Fibroblast of lung (primary cell): Measurements from ENCODE around the gene CCDC50.

ENCODE experiments used
- CTCF ChIP-seq, 2 donors: IDR thresholded peaks in 1 of 2; conservative IDR thresholded peaks in 1 of 2; 1 replicate in 1 of 2; 2 replicates in 1 of 2; pipeline ENCODE4 v1.5.1; 2011 to 2012; ENCODE audit warnings: low read length in 2 of 2, control low read depth in 1 of 2, inconsistent platforms in 1 of 2, low read depth in 1 of 2, mild to moderate bottlenecking in 1 of 2
- EZH2 ChIP-seq: IDR thresholded peaks from 2 replicates; pipeline ENCODE4 v1.5.1; 2012; ENCODE audit warnings: low read length, control low read depth, mild to moderate bottlenecking; ENCODE audit errors: missing control alignments

DNA sequence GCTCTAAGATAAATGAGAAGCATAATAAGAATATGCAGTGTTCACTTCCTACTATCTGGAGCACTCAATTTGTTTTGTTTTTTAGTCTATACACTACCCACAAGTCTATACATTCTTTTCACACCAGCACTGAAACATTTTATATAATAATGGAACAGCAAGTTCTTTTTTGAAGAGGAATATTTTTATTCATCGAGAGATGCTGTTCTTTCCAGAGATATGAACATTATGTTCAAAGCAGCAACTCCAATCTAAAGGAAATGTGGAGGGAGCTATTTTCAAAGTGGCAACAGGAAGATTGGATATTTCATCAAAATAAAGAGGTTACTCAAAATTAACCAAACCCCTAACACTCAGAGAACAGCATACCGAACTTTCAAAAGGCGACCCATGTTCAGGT lies 115.4 kb downstream of the CCDC50 start:
- TF ChIP-seq CTCF (conservative IDR thresholded peaks at IDR 0.05 in 1 of 2, IDR thresholded peaks at IDR 0.05 in 1 of 2; ENCODE audit: low read depth in 1 of 2, low read length in 2 of 2): no peak
- TF ChIP-seq EZH2: no peak
